Thyroid gland (tissue), 4 donors: Measurements from ENCODE around the gene HASPIN.

Source experiments
- POLR2A ChIP-seq, 2 donors: fragments of 450-650 bp; IDR thresholded peaks; one replicate each; pipeline ENCODE4 v1.6.1; 2017; ENCODE audit warnings: antibody characterized with exemption in 2 of 2, mild to moderate bottlenecking in 2 of 2, moderate library complexity in 1 of 2
- TF ChIP-seq, protein P1 (sequence below), 6 experiments: fragments of 200-600 bp in 3 of 6; fragments of 450-650 bp in 3 of 6; sonication (generic) in 3 of 6; IDR thresholded peaks; one replicate each; pipeline ENCODE4 v1.5.1; 2016 to 2019; ENCODE audit warnings: antibody characterized with exemption in 6 of 6, mild to moderate bottlenecking in 2 of 6, inconsistent platforms in 1 of 6, moderate library complexity in 1 of 6

GRCh38 chr17:3765981-3766380 is 42.3 kb downstream of the HASPIN start:
- TF ChIP-seq, protein P1, sequence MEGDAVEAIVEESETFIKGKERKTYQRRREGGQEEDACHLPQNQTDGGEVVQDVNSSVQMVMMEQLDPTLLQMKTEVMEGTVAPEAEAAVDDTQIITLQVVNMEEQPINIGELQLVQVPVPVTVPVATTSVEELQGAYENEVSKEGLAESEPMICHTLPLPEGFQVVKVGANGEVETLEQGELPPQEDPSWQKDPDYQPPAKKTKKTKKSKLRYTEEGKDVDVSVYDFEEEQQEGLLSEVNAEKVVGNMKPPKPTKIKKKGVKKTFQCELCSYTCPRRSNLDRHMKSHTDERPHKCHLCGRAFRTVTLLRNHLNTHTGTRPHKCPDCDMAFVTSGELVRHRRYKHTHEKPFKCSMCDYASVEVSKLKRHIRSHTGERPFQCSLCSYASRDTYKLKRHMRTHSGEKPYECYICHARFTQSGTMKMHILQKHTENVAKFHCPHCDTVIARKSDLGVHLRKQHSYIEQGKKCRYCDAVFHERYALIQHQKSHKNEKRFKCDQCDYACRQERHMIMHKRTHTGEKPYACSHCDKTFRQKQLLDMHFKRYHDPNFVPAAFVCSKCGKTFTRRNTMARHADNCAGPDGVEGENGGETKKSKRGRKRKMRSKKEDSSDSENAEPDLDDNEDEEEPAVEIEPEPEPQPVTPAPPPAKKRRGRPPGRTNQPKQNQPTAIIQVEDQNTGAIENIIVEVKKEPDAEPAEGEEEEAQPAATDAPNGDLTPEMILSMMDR (IDR thresholded peaks at IDR 0.05), result no peak
- TF ChIP-seq POLR2A (IDR thresholded peaks at IDR 0.05), result no peak
